ENCODE measurements around the gene CERS2. TPM values are rescaled to one million over a fixed set of nuclear protein-coding genes. Genes with fewer than 3 reads are reported as not detected.

The CERS2 gene
- total RNA-seq, 2 donors from 2014 or later: 102 to 122 TPM

GRCh38 chr1:150973258-150973835, 1.3 kb downstream of the CERS2 start:
- TF ChIP-seq, protein P1, sequence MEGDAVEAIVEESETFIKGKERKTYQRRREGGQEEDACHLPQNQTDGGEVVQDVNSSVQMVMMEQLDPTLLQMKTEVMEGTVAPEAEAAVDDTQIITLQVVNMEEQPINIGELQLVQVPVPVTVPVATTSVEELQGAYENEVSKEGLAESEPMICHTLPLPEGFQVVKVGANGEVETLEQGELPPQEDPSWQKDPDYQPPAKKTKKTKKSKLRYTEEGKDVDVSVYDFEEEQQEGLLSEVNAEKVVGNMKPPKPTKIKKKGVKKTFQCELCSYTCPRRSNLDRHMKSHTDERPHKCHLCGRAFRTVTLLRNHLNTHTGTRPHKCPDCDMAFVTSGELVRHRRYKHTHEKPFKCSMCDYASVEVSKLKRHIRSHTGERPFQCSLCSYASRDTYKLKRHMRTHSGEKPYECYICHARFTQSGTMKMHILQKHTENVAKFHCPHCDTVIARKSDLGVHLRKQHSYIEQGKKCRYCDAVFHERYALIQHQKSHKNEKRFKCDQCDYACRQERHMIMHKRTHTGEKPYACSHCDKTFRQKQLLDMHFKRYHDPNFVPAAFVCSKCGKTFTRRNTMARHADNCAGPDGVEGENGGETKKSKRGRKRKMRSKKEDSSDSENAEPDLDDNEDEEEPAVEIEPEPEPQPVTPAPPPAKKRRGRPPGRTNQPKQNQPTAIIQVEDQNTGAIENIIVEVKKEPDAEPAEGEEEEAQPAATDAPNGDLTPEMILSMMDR (IDR thresholded peaks at IDR 0.05): no peak
- Histone ChIP-seq H3K9me3 (no peaks in the 10 kb centered on the region), H3K27ac (peak overlapping the region; percentile 92 to 94), H3K36me3 (peaks cover 6% of the 10 kb centered on the region), H3K4me3 (peak overlapping the region; percentile 89), H3K4me1 (ENCODE audit: control insufficient read depth in 1 of 2, low read depth in 2 of 2) (peaks cover 41 to 69% of the 10 kb centered on the region in 2 donors), H3K27me3 (replicated peaks; ENCODE audit: insufficient read depth) (no peaks in the 10 kb centered on the region)
- DNase-seq (ENCODE audit: low spot score) (no peak), ATAC-seq (ENCODE audit: insufficient number of reproducible peaks, low FRiP score, low read depth) (no peak)

DNA sequence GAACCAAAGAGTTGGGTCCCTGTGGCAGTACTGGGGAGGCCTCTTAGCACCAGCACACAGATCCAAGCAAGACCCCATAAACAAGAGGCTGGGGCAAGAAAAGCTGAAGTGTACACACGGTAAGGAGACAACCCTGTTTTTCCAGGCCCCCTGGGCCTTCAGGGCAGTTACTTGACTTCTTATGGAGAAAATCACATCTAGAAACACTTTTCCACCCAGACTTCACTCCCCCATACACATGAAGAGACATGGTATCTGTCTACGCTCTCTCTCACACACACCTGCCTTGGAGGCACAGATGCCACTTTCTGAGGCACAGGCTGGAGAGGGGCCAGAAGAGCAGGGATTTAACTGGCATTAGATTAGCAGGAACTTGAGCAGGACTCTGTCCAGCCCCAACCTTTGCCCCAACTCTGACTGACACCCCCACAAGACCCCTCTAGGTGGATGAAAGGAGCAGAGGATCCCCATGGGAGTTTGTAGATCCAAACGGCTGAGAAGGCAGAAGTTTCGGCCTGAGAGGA, 2.2 kb downstream of the CERS2 start:
- Histone ChIP-seq H3K9me3 (no peaks in the 10 kb centered on the region), H3K36me3 (peaks cover 15% of the 10 kb centered on the region), H3K4me1 (ENCODE audit: control insufficient read depth in 1 of 2, low read depth in 2 of 2) (peaks cover 34 to 60% of the 10 kb centered on the region in 2 donors), H3K27me3 (replicated peaks; ENCODE audit: insufficient read depth) (no peaks in the 10 kb centered on the region), H3K27ac (peak overlapping the region; percentile 92 to 94), H3K4me3 (peak overlapping the region; percentile 89)
- DNase-seq (ENCODE audit: low spot score) (no peak), ATAC-seq (ENCODE audit: insufficient number of reproducible peaks, low FRiP score, low read depth) (no peak)
- TF ChIP-seq, protein P1 (IDR thresholded peaks at IDR 0.05): no peak

DNA sequence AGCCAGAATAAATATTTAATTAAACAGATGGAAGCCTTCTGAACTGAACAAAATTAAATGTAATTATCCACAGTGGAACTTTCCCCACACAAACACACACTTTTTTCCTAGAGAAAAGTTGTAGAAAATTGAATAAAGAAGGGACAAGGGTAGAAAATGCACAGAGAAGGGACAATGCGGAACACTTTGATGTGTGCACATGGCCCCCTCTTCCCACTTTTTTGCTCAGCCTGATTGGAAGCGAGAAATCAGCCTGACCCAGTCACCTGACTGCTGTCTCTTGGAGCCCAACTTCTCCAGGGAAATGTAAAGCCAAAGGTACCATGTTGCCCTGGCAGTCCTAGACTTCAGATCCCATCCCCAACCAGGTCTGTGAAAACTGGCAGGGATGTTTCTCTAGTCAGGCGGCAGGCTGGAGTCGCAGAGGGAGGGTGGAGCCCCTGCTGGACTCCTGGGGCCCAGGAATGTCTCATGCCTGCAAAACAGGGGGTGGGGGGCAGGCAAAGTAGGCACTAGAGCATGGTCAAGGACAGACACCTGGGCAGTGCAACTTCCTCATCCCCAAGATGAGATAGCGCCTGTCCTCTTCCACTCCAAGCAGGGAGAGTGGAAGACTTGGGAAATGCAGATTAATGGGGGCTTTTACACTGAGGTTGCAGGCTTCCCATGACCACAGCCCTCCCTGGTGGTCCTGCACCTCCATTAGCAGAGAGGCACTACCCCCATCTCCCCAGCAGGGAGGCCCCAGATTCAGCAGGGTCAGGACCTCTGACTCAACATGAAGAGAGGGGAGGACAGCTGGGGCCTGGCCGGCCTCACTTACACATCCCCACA, 2.8 kb downstream of the CERS2 start:
- ATAC-seq (ENCODE audit: insufficient number of reproducible peaks, low FRiP score, low read depth): no peak
- TF ChIP-seq, protein P1 (IDR thresholded peaks at IDR 0.05): no peak
- Histone ChIP-seq H3K9me3 (no peaks in the 10 kb centered on the region), H3K36me3 (peaks cover 22% of the 10 kb centered on the region), H3K4me3 (peak overlapping the region; percentile 89), H3K4me1 (ENCODE audit: control insufficient read depth in 1 of 2, low read depth in 2 of 2) (peaks cover 31 to 54% of the 10 kb centered on the region in 2 donors), H3K27ac (peak overlapping the region; percentile 92 to 94), H3K27me3 (replicated peaks; ENCODE audit: insufficient read depth) (no peaks in the 10 kb centered on the region)
- DNase-seq (ENCODE audit: low spot score): no peak

GRCh38 chr1:150970808-150971582, 3.6 kb downstream of the CERS2 start:
- TF ChIP-seq, protein P1 (IDR thresholded peaks at IDR 0.05): no peak
- peak; percentile 35 for ATAC-seq (ENCODE audit: insufficient number of reproducible peaks, low FRiP score, low read depth)
- H3K4me1 ChIP-seq (ENCODE audit: control insufficient read depth in 1 of 2, low read depth in 2 of 2): peaks cover 28 to 48% of the 10 kb centered on the region in 2 donors
- H3K4me3 ChIP-seq: peak overlapping the region; percentile 89
- no peak for DNase-seq (ENCODE audit: low spot score)
- H3K27me3 ChIP-seq (replicated peaks; ENCODE audit: insufficient read depth): no peaks in the 10 kb centered on the region
- peaks cover 30% of the 10 kb centered on the region for H3K36me3 ChIP-seq
- no peaks in the 10 kb centered on the region for H3K9me3 ChIP-seq
- peak overlapping the region; percentile 92 to 94 for H3K27ac ChIP-seq

All from thoracic aorta (tissue), 2 donors.